Immature natural killer cell (primary cell): ENCODE results near the gene DCP1A. TPM values are rescaled to one million over a fixed set of nuclear protein-coding genes. Genes with fewer than 3 reads are reported as not detected.
"Not testable (repeated sequence)": the region's sequence is repeated elsewhere in the genome, so short reads cannot be mapped to it uniquely, and the experiment has no call there.

Experiments
- DNase-seq, 3 donors: peaks; one replicate each; pipeline ENCODE4 v3.0.0; 2022; ENCODE audit warnings: mixed read lengths in 1 of 3
- H3K27ac Mint-ChIP-seq, 6 donors: one replicate each; pipeline ENCODE4 v1.8.0; 2020; ENCODE audit warnings: mixed read lengths in 6 of 6, mild to moderate bottlenecking in 5 of 6, inconsistent platforms in 4 of 6, moderate library complexity in 3 of 6
- H3K27me3 Mint-ChIP-seq, 3 donors: one replicate each; pipeline ENCODE4 v1.8.0; 2020 to 2021; ENCODE audit warnings: low read depth in 3 of 3, mild to moderate bottlenecking in 3 of 3, mixed read lengths in 3 of 3, moderate library complexity in 3 of 3, inconsistent platforms in 1 of 3
- H3K36me3 Mint-ChIP-seq, 3 donors: one replicate each; pipeline ENCODE4 v1.8.0; 2020; ENCODE audit warnings: mixed read lengths in 3 of 3, inconsistent platforms in 2 of 3, mild to moderate bottlenecking in 2 of 3
- H3K4me1 Mint-ChIP-seq, 2 donors: one replicate each; pipeline ENCODE4 v1.8.0; 2020; ENCODE audit warnings: inconsistent platforms in 2 of 2, mild to moderate bottlenecking in 2 of 2, mixed read lengths in 2 of 2, moderate library complexity in 1 of 2
- H3K4me3 Mint-ChIP-seq, 5 donors: one replicate each; pipeline ENCODE4 v1.8.0; 2020; ENCODE audit warnings: mild to moderate bottlenecking in 5 of 5, mixed read lengths in 5 of 5, inconsistent platforms in 3 of 5, moderate library complexity in 3 of 5
- H3K9me3 Mint-ChIP-seq, 6 donors: one replicate each; pipeline ENCODE4 v1.8.0; 2020; ENCODE audit warnings: mild to moderate bottlenecking in 6 of 6, mixed read lengths in 6 of 6, inconsistent platforms in 4 of 6, moderate library complexity in 3 of 6
- polyA plus RNA-seq, 3 donors: library from polyadenylated mRNA; unstranded; fragments of 300-500 nt; fragmentation: Illumina TruSeq; gene quantifications; one replicate each; pipeline ENCODE4 v1.2.3, GENCODE V29; 2021

The DCP1A gene
- polyA plus RNA-seq, 3 donors from 2014 or later, result 36.9 to 80.1 (median 51.8) TPM

DNA sequence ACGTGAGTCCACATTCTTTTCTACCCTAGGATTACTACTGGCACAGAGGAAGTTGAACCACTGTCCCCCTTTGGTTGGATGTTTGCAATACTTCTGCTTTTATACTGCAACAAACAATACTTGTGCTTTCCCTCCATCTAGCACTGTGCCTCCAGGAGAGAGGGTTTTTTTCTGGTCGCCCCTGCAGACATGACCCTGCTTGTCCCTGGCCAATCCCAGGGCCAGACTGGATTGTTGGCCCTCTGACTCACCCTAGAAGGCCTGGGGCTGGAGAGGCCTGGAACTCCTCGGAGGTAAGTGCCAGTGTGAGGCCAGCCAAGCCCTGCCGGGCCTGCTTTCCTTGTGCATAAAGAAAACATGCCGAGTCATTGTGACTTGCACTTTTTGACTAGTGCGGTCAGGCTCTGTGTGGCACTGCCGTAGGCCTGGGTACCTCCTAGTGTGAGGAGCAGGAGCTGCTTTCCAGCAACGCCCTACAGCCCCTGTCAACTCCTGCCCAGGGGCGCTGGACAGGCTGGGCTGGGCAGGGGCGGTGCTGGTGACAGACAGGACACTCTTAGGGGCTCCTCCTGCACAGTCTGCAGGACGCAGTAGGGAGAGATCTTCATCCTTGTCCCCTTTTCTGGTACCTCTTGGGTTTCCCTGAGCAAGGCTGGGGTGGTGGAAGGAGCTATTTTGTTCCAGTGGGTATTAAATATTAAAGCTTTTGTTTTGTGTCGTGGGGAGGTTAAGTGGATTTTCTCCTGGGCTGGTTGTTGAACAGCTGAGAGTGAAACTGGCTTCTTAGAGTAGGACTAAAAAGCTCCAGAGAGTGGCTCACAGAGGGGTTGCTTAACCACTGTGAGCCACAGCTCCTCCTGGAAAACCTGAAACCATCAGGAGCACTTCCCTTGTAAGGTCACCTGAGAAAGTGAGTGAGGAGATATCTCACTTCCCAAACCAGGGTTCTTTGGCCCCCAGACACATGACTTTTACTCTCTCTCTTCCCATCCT, 77.2 kb downstream of the DCP1A start:
- peaks cover 0 to 4% (median 0%) of the 10 kb centered on the region in 3 donors for H3K27me3 Mint-ChIP-seq

DNA sequence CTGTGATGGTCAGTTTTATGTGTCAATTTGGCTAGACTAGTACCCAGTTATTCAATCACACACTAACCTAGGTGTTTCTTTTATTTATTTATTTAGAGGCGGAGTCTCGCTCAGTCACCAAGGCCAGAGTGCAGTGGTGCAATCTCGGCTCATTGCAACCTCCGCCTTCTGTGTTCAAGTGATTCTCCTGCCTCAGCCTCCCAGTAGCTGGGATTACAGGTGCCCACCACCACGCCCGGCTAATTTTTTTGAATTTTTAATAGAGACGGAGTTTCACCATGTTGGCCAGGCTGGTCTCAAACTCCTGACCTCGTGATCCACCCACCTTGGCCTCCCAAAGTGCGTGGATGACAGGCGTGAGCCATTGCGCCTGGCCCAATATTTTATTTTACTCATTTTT, 78.2 kb downstream of the DCP1A start:
- H3K27ac Mint-ChIP-seq, H3K36me3 Mint-ChIP-seq, H3K4me1 Mint-ChIP-seq, DNase-seq, H3K9me3 Mint-ChIP-seq, H3K4me3 Mint-ChIP-seq, H3K27me3 Mint-ChIP-seq: not testable (repeated sequence)

More for the DNA sequence above, 77.2 kb downstream of the DCP1A start:
- no peaks in the 10 kb centered on the region for H3K4me1 Mint-ChIP-seq
- H3K9me3 Mint-ChIP-seq, result no peaks in the 10 kb centered on the region
- H3K4me3 Mint-ChIP-seq, result peak overlapping the region in 1 of 5 donors; percentile 9
- DNase-seq, result no peak
- H3K27ac Mint-ChIP-seq, result no peak overlapping the region
- no peaks in the 10 kb centered on the region for H3K36me3 Mint-ChIP-seq

DNA sequence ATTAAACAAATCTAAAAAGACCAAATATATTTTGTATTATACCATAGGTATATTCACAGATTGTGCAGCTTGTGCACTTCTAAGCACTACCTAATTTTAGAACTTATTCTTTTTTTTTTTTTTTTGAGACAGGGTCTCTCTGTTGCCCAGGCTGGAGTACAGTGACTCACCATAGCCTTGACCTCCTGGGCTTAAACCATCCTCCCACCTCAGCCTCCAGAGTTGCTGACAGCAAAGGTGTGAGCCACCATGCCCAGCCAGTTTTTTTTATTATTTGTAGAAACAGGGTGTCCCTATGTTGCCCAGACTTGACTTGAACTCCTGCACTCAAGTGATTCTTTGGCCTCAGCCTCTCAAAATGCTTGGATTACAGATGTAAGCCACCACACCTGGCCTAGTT, 79.6 kb downstream of the DCP1A start:
- peaks cover 0 to 2% (median 0%) of the 10 kb centered on the region in 3 donors for H3K27me3 Mint-ChIP-seq
- H3K27ac Mint-ChIP-seq, result no peak overlapping the region
- no peak overlapping the region for H3K4me3 Mint-ChIP-seq
- no peaks in the 10 kb centered on the region for H3K9me3 Mint-ChIP-seq
- no peaks in the 10 kb centered on the region for H3K36me3 Mint-ChIP-seq
- DNase-seq, result no peak
- no peaks in the 10 kb centered on the region for H3K4me1 Mint-ChIP-seq

DNA sequence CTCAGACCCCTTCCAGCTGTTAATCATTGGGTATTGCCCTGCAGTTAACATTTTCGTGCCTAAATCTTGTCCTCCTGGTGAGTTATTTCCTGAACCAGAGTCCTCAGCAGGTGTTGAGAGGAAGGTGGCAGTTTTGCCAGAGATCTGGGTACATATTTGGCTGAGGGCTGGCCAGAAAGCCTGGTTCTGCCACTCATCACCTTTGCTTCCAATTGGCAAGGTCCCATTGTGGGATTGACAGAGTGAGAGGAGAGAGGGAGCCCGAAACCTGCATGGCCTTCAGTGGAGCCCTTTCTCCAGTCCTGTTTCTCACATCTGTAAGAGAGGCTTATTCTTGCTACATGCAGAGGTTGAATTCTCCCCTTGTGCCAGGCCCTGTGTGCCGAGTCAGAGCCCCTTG, 82.6 kb downstream of the DCP1A start:
- Mint-ChIP-seq H3K4me3 (no peak overlapping the region), H3K9me3 (no peaks in the 10 kb centered on the region), H3K36me3 (no peaks in the 10 kb centered on the region), H3K27me3 (peaks cover 0 to 7% (median 0%) of the 10 kb centered on the region in 3 donors), H3K27ac (no peak overlapping the region), H3K4me1 (no peaks in the 10 kb centered on the region)
- DNase-seq, result no peak

DNA sequence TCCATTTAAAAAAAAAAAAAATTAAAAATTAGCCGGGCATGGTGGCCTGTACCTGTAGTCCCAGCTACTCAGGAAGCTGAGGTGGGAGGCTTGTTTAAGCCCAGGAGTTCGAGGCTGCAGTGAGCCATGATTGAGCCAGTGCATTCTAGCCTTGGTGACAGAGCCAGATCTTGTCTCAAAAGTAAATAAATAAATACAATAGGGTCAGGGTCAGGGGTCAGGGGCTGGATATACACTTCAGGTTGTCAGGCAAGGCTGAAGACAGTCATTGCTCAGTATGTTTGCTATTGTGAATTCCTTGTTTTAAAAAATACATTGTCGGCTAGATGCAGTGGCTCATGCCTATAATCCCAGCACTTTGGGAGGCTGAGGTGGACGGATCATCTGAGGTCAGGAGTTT, 83.4 kb downstream of the DCP1A start:
- DNase-seq, result no peak
- Mint-ChIP-seq H3K4me1 (no peaks in the 10 kb centered on the region), H3K4me3 (no peak overlapping the region), H3K27me3 (peaks cover 0 to 7% (median 0%) of the 10 kb centered on the region in 3 donors), H3K9me3 (no peaks in the 10 kb centered on the region), H3K27ac (no peak overlapping the region), H3K36me3 (no peaks in the 10 kb centered on the region)

DNA sequence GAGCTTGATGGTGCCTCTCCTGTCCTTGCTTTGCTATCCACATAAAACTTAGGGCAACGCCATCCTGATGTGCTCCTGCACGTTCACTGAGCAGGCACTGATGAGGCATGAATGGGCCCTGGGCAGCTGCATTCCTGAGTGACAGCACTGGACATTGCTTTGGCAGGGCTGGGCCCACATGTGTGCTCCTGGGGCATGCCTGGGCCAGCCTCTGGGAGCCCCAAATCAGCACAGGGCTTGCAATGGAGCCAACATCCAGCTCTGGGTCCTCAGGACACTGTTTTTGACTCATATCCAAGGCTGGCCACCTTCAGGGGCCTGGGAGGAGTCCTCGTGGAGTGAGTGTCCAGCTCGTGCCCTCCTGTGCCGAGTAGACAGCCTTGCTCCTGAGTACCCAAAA, 85.6 kb downstream of the DCP1A start:
- Mint-ChIP-seq H3K9me3 (no peaks in the 10 kb centered on the region), H3K36me3 (no peaks in the 10 kb centered on the region), H3K27me3 (peaks cover 0 to 10% (median 0%) of the 10 kb centered on the region in 3 donors), H3K27ac (no peak overlapping the region), H3K4me1 (no peaks in the 10 kb centered on the region), H3K4me3 (no peak overlapping the region)
- no peak for DNase-seq

DNA sequence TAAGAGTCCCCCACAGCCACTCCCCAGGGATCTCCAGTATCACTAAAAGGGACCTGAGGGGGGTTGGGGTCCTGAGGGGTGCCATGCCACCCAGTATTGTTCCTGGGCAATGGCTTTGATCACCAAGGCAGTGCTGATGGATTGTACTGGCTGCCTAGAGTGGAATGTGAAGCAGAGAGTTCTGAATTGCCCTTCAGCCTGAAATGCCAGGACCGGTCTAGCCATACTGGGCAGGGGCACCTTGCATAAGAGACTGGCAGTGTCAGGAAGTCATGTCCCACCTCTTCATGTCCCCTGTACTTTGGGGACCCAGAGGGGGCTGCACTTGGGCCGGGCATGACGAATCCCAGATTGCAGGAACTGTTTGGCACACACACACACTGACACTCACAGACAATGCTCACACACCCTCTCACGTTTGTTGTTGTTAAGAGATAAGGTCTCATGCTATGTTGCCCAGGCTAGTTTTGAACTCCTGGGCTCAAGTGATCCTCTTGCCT, 87.0 kb downstream of the DCP1A start:
- Mint-ChIP-seq H3K4me1 (no peaks in the 10 kb centered on the region), H3K27me3 (peaks cover 0 to 10% (median 0%) of the 10 kb centered on the region in 3 donors), H3K27ac (no peak overlapping the region), H3K4me3 (no peak overlapping the region), H3K36me3 (no peaks in the 10 kb centered on the region), H3K9me3 (no peaks in the 10 kb centered on the region)
- DNase-seq, result no peak

DNA sequence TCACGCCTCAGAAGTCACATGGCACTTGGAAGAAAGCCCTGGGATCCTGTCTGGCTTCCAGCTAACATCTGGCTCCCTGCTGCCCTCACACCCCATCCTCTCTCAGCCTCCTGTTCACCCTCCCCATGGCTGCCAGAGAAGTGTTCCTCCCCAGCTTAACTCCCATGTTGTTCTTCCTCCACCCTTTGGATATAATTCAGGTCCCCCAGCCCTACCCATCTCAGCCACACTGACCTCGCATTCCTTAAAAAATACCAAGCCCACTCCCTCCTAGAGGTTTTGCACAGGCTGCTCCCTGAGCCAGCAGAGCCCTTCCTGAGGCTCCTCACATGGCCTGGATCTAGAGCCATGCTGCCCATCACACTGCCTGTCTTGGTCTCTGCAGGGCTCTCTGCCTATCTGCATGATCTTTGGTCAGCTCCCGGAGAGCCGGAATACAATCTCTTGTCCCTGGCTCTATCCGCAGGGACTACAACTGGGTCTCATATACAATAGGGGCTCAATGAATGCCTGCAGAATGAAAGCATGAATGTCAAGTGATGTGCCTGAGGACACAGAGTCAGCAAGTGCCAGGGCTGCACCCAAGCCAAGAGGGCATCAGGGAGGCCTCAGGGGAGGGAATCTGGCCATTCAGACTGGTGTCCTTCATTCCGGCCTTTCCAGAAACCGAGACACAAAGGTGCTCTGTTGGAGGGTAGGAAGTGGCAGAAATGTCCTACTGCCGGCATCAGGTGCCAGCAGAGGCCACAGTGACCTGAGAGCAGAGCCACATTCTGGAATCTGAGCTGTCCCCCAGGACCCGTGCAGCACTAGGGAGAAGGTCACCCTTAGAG, 87.7 kb downstream of the DCP1A start:
- Mint-ChIP-seq H3K9me3 (no peaks in the 10 kb centered on the region), H3K27ac (no peak overlapping the region), H3K27me3 (peaks cover 0 to 10% (median 0%) of the 10 kb centered on the region in 3 donors), H3K4me1 (peaks cover 4 to 5% of the 10 kb centered on the region in 2 donors), H3K36me3 (no peaks in the 10 kb centered on the region), H3K4me3 (no peak overlapping the region)
- no peak for DNase-seq

DNA sequence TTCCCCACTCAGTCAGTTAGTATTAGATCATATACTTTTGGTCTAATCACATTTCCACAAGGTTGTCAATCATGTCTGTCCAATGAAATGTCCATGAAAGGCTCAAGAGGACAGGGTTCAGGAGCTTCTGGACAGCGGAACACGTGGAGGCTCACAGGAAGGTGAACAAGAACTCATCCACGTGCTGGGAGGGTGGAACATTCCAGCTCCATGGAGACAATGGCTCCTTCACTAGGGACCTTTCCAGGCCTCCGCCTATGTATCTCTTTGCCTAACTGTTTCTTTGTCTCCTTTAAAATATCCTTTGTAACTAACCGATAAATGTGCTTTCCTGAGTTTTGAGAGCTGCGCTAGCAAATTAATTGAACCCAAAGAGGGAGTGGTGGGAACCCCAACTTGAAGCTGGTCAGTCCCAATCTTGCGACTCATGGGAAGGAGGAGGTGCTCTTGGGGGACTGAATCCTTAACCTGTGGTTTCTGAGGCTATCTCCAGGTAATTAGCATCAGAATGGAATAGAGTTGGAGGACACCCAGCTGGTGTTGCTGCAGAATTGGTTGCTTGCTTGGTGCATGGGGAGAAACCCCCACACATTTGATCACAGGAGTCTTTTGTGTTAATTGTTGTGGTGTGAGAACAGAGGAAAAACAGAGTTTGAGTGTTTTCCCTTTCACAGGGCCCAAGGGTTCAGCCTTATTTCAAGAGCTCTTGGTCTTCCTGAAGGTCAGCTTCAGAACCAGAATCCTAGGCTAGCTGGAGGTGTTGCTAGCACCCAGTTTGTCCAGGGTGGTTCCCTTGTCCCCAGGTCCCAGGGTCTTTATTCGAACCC, 88.5 kb downstream of the DCP1A start:
- DNase-seq, result no peak
- Mint-ChIP-seq H3K4me1 (peaks cover 12 to 13% of the 10 kb centered on the region in 2 donors), H3K9me3 (no peaks in the 10 kb centered on the region), H3K27me3 (peaks cover 0 to 8% (median 0%) of the 10 kb centered on the region in 3 donors), H3K36me3 (no peaks in the 10 kb centered on the region), H3K27ac (no peak overlapping the region), H3K4me3 (no peak overlapping the region)

DNA sequence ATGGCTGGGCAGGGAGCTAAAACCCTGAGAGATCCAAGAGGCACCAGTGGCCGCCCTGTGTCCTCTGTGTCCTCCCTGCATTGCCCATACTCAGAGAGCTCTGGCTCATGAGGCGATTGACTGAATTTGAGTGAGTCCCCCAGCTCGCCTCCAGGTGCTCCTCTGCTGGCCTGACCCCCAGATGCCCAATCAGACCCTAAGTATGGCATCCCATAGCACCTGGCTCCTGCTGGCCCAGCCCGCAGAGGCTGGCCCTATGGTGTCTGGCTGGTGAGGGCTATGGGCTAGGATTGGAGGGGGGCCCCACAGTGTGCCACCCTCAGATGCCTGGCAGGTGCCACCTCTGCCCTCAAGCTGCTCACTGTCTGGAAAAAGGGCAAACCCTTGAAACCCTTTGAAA, 89.9 kb downstream of the DCP1A start:
- Mint-ChIP-seq H3K9me3 (no peaks in the 10 kb centered on the region), H3K27me3 (peaks cover 0 to 8% (median 1%) of the 10 kb centered on the region in 3 donors), H3K4me3 (peak overlapping the region in 2 of 5 donors; percentile 12 to 26), H3K4me1 (peaks cover 20 to 24% of the 10 kb centered on the region in 2 donors), H3K36me3 (no peaks in the 10 kb centered on the region), H3K27ac (no peak overlapping the region)
- no peak for DNase-seq

DNA sequence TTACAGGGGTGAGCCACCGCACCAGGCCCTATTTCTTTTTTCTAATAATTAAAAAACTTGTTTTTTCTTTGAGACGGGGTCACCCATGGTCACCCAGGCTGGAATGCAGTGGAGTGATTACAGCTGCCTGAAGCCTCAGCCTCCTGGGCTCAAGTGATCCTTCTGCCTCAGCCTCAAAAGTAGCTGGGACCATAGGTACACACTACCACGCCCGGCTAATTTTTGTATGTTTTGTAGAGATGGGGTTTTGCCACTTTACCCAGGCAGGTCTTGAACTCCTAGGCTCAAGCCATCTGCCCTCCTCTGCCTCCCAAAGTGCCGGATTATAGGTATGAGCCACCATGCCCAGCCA, 90.7 kb downstream of the DCP1A start:
- DNase-seq, result no peak
- H3K4me3 Mint-ChIP-seq, result peak overlapping the region in 4 of 5 donors; percentile 7 to 88 (median 86)
- H3K36me3 Mint-ChIP-seq, result no peaks in the 10 kb centered on the region
- peak overlapping the region in 3 of 6 donors; percentile 27 to 77 (median 57) for H3K27ac Mint-ChIP-seq
- H3K9me3 Mint-ChIP-seq, result no peaks in the 10 kb centered on the region
- peaks cover 0 to 5% (median 1%) of the 10 kb centered on the region in 3 donors for H3K27me3 Mint-ChIP-seq
- H3K4me1 Mint-ChIP-seq, result peaks cover 28 to 30% of the 10 kb centered on the region in 2 donors

DNA sequence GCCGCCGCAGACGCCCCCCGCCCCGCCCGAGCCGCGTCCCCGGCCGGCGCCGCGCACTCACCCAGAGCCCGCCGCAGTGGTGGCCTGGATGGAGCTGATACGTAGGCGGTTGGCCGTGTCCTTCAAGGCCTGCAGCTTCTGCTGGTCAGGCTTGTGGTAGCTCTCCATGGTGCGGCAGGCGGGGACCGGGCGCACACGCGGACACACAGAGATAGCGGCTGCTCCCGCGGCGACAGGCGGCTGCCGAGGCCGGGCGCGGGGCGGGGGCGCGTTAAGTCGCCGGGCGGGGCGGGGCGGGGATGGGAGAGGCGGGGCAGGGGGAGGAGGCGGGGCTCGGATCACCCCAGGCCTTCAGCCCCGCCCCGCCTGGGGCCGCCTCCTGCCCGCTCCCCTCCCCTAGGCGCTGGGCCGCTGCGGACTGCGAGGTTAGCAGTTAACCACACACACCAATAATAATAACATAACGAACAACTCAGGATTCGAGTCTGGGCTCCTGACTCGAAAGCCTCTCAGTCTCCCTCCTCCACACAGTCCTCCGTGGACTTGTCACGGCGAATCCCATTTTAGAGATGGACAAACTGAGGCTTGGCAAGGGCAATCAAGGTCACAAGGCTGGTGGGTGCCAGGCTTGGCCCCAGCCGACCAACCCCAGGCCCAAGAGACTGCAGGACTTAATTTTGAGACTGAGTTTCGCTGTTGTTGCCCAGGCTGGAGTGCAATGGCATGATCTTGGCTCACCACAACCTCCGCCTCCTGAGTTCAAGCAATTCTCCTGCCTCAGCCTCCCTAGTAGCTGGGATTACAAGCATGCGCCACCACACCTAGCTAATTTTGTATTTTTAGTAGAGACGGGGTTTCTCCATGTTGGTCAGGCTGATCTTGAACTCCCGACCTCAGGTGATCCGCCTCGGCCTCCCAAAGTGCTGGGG, 91.3 kb downstream of the DCP1A start, which contains the start of gene TKT:
TSS of gene TKT (minus strand) at position 248 of the 929 bp plus-strand sequence. CDS start at position 168, 80 bp downstream.
- Mint-ChIP-seq H3K9me3 (no peaks in the 10 kb centered on the region), H3K27me3 (peaks cover 0 to 3% (median 1%) of the 10 kb centered on the region in 3 donors), H3K4me1 (peaks cover 34 to 37% of the 10 kb centered on the region in 2 donors), H3K4me3 (peak within 1 kb of the TSS; percentile 86 to 90 (median 89)), H3K27ac (peak within 1 kb of the TSS; percentile 65 to 86 (median 79)), H3K36me3 (no peaks in the 10 kb centered on the region)
- peak; percentile 76 to 83 (median 79) for DNase-seq
